Measurements from ENCODE around the gene QKI.

DNA sequence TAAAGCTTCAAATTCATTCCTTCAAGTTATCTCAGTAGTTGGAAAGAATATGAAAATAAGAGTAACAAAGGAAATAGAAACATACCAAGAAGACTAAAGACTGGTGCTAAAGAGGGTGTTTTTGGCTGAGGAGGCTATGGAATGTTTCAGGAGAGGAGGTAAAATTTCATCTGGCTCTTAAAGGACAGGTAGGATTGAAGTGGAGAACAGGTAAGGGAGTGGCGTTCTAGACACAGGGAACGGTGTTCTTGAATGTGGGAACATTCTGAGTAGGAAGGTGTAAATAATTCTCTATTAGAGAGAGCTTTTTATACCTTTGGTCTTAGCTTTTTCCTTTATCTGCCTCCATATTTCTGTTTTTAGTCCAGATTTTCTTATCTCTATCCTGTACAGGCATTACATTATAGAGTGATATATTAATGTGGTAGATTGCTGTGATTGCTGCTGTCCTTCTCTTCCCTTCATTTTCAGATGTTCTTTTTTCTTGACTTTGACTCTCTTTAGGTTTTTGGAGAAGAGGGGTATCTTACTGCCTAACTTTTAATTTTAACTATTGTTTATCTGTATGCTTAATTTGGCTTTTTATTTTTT lies 15.4 kb downstream of the QKI start:
- TF ChIP-seq, protein P1, sequence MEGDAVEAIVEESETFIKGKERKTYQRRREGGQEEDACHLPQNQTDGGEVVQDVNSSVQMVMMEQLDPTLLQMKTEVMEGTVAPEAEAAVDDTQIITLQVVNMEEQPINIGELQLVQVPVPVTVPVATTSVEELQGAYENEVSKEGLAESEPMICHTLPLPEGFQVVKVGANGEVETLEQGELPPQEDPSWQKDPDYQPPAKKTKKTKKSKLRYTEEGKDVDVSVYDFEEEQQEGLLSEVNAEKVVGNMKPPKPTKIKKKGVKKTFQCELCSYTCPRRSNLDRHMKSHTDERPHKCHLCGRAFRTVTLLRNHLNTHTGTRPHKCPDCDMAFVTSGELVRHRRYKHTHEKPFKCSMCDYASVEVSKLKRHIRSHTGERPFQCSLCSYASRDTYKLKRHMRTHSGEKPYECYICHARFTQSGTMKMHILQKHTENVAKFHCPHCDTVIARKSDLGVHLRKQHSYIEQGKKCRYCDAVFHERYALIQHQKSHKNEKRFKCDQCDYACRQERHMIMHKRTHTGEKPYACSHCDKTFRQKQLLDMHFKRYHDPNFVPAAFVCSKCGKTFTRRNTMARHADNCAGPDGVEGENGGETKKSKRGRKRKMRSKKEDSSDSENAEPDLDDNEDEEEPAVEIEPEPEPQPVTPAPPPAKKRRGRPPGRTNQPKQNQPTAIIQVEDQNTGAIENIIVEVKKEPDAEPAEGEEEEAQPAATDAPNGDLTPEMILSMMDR (optimal IDR thresholded peaks at IDR 0.05 in 1 of 3, IDR thresholded peaks at IDR 0.05 in 1 of 3, conservative IDR thresholded peaks at IDR 0.05 in 1 of 3; ENCODE audit: extremely low read depth in 1 of 3, insufficient read depth in 2 of 3, low read length in 3 of 3), result no peak
- TF ChIP-seq EZH2 (IDR thresholded peaks at IDR 0.05; ENCODE audit: low read length), result no peak

All from keratinocyte (primary cell).